Ascending aorta (tissue), 2 donors: ENCODE results near the gene ADAMTS6. TPM values are rescaled to one million over a fixed set of nuclear protein-coding genes. Genes with fewer than 3 reads are reported as not detected.

Experiments used
- DNase-seq, 2 donors: peaks; one replicate each; pipeline ENCODE4 v3.0.0-alpha.2; 2019; ENCODE audit warnings: low spot score in 2 of 2
- H3K27ac ChIP-seq, 2 donors: fragments of 200-600 bp; sonication (generic); one replicate each; pipeline ENCODE4 v1.5.1; 2016 to 2017; ENCODE audit warnings: mild to moderate bottlenecking in 1 of 2
- H3K27me3 ChIP-seq: fragments of 200-600 bp; sonication (generic); one replicate; pipeline ENCODE4 v1.5.1; 2017
- H3K36me3 ChIP-seq, 2 donors: fragments of 200-600 bp; sonication (generic); one replicate each; pipeline ENCODE4 v1.5.1; 2016
- H3K4me1 ChIP-seq, 2 donors: fragments of 200-600 bp; sonication (generic); one replicate each; pipeline ENCODE4 v1.5.1; 2016 to 2017; ENCODE audit warnings: mild to moderate bottlenecking in 1 of 2
- H3K4me3 ChIP-seq, 2 donors: fragments of 200-600 bp; sonication (generic); one replicate each; pipeline ENCODE4 v1.5.1; 2016 to 2017; ENCODE audit warnings: mild to moderate bottlenecking in 1 of 2
- H3K9me3 ChIP-seq, 2 donors: fragments of 200-600 bp; sonication (generic); one replicate each; pipeline ENCODE4 v1.5.1; 2016
- CTCF ChIP-seq, 3 experiments: fragments of 200-600 bp in 2 of 3; fragments of 450-650 bp in 1 of 3; sonication (generic) in 2 of 3; IDR thresholded peaks; one replicate each; pipeline ENCODE4 v1.5.1; 2016 to 2019; ENCODE audit warnings: antibody characterized with exemption in 3 of 3, mild to moderate bottlenecking in 1 of 3, moderate library complexity in 1 of 3
- intact Hi-C: fragments of 100-400 bp; cut with DNase I; formaldehyde crosslinking; loops from one replicate; pipeline ENCODE4 v1.15.1; 2023
- total RNA-seq: library from RNA; depleted of rRNA; stranded (reverse); fragments of >200 nt; gene quantifications from one replicate; pipeline ENCODE4 v1.1.0, GENCODE V29; 2016

ADAMTS6 gene
- total RNA-seq, 1 donor from 2014 or later, result 8.9 TPM

DNA sequence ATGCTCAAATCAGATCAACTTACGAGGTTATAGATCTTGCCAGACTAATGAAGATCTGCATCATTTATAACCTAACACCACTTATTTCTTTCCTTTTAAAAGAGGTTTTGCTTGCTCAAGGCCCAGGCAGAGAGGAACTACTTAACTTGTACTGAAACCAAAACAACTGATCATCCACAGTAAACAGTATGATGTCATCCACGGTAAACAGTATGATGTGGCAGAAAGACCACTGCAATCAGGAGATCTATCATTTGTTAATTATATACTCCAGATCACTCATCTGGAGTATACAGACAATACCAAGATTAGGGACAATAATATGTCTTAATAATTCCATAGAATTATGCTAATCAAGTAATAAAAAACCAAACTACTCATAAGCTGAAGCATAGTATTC, 116.8 kb downstream of the ADAMTS6 start:
- H3K27ac ChIP-seq, result peak overlapping the region; percentile 51 to 57
- peaks cover 2 to 13% of the 10 kb centered on the region in 2 donors for H3K4me1 ChIP-seq
- TF ChIP-seq CTCF (IDR thresholded peaks at IDR 0.05), result no peak
- H3K36me3 ChIP-seq, result no peaks in the 10 kb centered on the region
- DNase-seq, result no peak
- intact Hi-C loops, result loop anchor here (5.0 to 10.0 kb wide), 2 partner anchors 117 to 260 kb away; partner anchors contain the start of gene ADAMTS6
- H3K4me3 ChIP-seq, result peak overlapping the region in 1 of 2 donors; percentile 37
- no peaks in the 10 kb centered on the region for H3K27me3 ChIP-seq
- H3K9me3 ChIP-seq, result no peaks in the 10 kb centered on the region

DNA sequence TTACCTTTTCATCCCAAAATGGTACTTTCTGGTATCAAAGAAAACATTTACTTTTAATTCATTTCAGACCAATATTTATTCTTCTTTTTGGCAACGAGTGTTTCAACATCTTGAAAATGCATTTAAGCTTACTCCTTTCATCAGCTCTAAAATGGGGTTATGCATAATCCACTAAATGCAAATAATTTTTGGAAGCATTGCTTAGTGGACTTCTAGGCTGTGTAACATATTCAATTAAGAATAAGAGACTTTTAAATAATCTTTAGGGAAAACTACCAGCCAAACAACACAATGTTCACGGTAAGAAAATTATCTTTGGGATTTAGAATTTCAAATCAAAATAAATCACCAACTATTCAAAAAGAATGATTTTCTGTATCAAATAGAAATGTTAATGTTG, 118.2 kb downstream of the ADAMTS6 start:
- Histone ChIP-seq H3K9me3 (no peaks in the 10 kb centered on the region), H3K36me3 (no peaks in the 10 kb centered on the region), H3K27ac (no peak overlapping the region), H3K4me3 (no peak overlapping the region), H3K27me3 (no peaks in the 10 kb centered on the region), H3K4me1 (peaks cover 2 to 13% of the 10 kb centered on the region in 2 donors)
- TF ChIP-seq CTCF (IDR thresholded peaks at IDR 0.05), result no peak
- intact Hi-C loops, result loop anchor here (10.0 kb wide), 1 partner anchor 259 kb away; no protein-coding TSS in a partner anchor
- no peak for DNase-seq

DNA sequence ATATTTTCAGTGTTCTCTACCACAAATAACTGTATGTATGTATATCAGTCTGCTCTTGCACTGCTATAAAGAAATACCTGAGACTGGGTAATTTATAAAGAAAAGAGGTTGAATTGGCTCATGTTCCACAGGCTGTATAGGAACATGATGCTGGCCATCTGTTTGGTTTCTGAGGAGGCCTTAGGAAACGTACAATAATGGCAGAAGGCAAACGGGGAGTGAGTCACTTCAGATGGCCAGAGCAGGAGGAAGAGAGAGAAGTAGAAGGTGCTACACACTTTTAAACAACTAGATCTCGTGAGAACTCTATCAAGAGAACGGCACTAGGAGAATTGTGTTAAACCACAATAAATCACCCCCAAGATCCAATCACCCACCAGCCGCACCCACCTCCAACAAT, 121.7 kb downstream of the ADAMTS6 start:
- no peak for DNase-seq
- Histone ChIP-seq H3K4me1 (peaks cover 2 to 5% of the 10 kb centered on the region in 2 donors), H3K27me3 (no peaks in the 10 kb centered on the region), H3K27ac (no peak overlapping the region), H3K9me3 (no peaks in the 10 kb centered on the region), H3K4me3 (no peak overlapping the region), H3K36me3 (no peaks in the 10 kb centered on the region)
- TF ChIP-seq CTCF (IDR thresholded peaks at IDR 0.05), result no peak
- intact Hi-C loops, result loop anchor here (10.0 kb wide), 1 partner anchor 255 kb away; no protein-coding TSS in a partner anchor

DNA sequence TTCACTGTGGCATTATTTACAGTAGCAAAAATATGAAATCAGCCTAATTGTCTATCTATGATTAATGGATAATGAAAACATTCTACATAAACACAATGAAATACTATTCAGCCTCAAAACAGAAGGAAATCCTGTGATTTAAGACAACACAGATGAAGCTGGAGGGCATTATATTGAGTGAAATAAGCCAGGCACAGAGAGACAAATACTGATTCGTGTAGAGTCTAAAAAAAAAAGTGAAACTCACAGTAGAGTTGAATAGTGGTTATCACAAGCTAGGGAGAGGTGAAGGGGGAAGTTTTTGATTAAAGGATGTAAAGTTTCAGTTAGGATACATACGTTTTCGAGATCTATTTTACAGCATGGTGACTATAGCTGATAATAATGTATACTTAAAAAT, 122.2 kb downstream of the ADAMTS6 start:
- TF ChIP-seq CTCF (IDR thresholded peaks at IDR 0.05), result no peak
- intact Hi-C loops, result no loop called here
- no peaks in the 10 kb centered on the region for H3K36me3 ChIP-seq
- no peak overlapping the region for H3K27ac ChIP-seq
- H3K9me3 ChIP-seq, result no peaks in the 10 kb centered on the region
- DNase-seq, result no peak
- H3K4me3 ChIP-seq, result no peak overlapping the region
- peaks cover 2 to 5% of the 10 kb centered on the region in 2 donors for H3K4me1 ChIP-seq
- no peaks in the 10 kb centered on the region for H3K27me3 ChIP-seq

- DNase-seq, result no peak
- H3K27me3 ChIP-seq, result no peaks in the 10 kb centered on the region
- no peak for TF ChIP-seq CTCF (IDR thresholded peaks at IDR 0.05)
Observed at GRCh38 chr5:65356274-65356673, 125.4 kb downstream of the ADAMTS6 start.

DNA sequence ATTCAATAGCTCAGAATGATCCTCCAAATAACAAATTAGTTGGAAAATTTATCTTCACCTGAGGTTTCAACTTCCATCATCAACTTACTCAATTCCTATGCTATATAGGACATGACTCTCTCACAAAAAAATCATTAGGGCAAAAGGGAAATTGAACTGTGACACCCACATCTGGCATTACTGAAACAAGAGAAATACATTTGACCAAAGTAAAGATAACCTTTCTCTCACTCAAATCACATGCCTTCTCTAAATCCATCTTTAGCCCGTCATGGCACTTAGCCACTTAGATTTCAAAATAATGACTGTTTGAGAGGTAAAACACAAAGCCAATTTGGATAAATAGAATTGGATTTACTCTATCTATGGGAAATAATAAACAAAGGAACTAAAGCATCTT, 126.4 kb downstream of the ADAMTS6 start:
- Histone ChIP-seq H3K27me3 (no peaks in the 10 kb centered on the region), H3K4me1 (peaks cover 0 to 2% of the 10 kb centered on the region in 2 donors), H3K27ac (no peak overlapping the region), H3K9me3 (no peaks in the 10 kb centered on the region), H3K36me3 (no peaks in the 10 kb centered on the region), H3K4me3 (peak overlapping the region in 1 of 2 donors; percentile 27)
- no peak for TF ChIP-seq CTCF (IDR thresholded peaks at IDR 0.05)
- no peak for DNase-seq
- intact Hi-C loops, result no loop called here

More at GRCh38 chr5:65356274-65356673, 125.4 kb downstream of the ADAMTS6 start:
- Histone ChIP-seq H3K36me3 (no peaks in the 10 kb centered on the region), H3K9me3 (no peaks in the 10 kb centered on the region), H3K4me1 (peaks cover 0 to 2% of the 10 kb centered on the region in 2 donors), H3K27ac (no peak overlapping the region), H3K4me3 (no peak overlapping the region)
- intact Hi-C loops, result no loop called here
